ENCODE results near the gene CD248.
"Not testable (repeated sequence)": the region's sequence is repeated elsewhere in the genome, so short reads cannot be mapped to it uniquely, and the experiment has no call there.

The CD248 gene

DNA sequence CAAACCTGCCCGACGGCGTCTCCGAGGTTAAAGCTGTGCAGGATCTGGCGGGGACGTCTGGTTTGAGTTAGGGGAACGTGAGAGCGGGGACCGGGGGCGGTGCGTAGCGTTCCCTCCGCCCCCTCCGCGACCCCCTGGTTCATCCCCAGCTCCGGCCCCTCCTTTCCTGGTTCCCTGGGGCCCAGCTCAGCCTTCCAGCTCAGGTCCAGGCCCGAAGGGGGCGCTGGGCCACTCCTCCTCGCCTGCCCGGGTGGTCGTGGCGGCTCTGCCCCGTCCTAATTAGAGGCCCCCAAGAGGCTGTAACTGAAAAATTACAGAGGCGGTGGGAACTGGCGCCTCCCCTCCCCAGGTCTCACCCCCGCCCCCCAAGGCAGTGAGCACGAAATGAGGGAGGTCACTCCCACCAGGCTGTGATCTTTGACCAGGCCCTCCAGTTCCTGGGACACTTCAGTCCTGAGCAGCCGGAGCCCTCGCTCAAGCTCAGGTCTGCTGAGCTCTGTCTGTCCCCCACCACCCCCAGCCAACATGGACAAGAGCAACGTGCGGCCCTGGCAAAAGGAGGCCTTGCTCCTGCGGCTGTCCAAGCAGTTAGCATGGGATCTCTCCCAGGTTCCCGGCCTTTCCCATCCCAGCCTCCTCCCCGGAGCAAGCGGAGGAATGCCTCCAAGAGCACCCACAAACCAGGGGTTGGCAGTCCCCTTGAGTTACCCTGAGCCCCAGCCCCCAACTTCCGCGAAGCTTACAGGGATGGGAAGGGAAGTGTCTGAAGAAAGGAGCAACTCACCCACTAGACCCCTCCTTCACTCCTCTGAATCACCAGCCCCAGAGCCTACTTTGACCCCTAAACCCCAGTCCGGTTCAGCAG lies 3.3 kb downstream of the CD248 start:
- no peak for DNase-seq (ENCODE audit: low spot score)

DNA sequence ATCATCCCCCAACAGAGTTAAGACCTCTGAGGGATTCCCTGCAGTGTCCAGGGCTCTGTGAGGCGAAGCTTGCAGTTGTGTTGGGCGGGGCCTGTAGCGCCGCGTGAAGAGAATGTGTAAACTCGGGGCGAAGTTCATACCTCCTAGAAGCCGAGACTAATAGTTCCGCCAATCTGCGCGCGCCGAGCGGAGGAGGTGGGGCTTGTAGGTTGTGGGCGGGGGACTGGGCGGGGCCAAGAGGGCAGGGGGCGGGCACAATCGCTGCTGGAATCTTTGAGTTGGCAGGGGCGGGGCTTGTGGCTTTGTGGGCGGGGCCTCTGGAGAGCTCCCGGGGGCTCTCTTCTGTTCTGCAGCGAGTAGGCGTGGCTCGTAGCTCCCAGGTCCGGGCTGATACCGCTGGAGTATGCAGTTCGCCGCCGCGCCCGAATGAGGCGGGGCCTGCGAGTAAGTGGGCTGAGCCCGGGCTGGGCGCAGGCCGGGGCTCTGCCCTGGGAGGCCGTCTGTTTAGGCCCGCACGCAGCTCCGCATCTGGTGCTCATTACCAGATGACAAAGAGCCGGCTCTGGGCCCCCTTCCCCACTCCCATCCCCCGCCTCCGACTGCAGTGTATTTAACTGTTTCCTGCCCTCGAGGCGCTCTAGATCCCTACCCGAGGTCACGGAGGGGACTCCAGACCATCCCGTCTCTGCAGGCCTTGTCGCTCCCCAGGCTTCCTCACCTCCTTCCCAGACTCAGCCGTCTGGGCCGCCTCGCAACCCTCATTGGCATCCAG lies 4.1 kb downstream of the CD248 start:
- peak; percentile 97 for DNase-seq (ENCODE audit: low spot score)

DNA sequence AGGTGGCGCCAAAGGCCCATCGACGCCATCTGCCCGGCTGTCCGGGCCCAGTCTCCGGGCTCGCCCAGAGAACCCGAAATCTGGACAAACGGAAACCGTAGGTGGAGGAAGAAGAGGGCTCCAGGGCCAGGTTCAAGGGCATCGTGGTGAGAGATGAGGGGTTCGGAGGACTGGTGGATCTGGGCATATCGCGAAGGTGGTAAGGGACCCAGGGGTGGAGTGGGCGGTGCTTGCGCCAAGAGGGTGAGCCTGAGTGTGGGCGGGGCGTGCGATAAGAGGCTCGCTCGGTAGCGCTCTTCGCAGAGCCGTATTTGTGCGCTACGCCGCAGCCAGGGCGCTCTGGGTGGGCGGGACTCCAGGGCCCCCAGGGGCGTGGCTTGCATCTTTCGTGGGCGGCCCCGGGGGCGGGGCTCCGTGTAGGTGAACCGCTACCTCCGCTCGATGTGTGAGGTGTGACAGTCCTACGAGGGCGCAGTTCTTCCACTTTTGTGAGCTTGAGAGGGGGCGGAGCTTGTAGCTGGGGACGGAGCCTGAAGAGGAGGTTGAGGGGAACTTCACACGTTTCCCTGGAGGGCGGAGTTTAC lies 4.8 kb downstream of the CD248 start:
- peak; percentile 92 for DNase-seq (ENCODE audit: low spot score)

DNA sequence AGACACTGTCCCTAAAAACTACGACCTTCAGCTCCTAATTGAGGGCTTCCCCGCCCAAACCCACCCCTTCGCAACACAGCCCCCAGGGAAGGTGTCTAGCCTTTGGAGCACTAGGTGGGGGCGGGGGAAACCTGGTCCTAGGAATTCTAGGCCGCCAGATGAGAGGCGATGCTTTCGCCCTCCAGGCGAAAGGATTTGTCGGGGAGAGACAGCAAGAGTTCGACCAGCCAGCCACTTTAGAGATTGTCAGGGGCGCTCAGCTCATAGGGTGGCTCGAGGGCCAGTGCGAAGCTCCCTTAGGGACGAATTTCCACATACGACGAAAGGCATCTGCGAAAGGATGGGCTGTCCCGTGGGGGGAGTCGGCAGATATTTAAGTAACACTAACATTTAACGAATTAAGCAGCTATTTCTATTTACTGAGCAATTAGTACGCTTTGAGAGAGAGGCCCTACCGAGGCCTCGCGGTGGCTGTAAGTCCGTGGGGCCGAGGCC lies 5.3 kb downstream of the CD248 start:
- no peak for DNase-seq (ENCODE audit: low spot score)

DNA sequence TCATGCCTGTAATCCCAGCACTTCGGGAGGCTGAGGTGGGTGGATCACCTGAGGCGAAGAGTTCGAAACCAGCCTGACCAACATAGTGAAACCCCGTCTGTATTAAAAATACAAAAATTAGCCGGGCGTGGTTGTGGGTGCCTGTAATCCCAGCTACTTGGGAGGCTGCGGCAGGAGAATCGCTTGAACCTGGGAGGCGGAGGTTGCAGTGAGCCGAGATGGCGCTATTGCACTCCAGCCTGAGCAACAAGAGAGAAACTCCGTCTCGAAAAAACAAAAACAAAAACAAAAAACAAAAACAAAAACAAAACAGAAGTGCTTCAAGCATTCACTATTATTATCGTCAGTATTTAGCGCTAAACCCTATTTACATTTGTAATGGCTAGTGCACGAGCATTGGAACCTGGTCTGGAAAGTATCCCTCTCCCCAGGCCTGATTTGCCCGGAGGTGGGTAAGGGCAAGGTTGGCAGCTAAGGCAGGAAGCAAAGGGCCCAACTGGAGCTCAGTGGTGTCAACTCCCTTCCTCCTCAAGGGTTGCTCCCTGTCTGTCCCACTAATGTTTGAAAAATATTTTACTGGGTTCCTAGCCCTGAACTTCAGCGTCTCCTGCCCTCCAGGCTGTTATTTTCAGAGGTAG lies 5.9 kb downstream of the CD248 start:
- DNase-seq (ENCODE audit: low spot score): not testable (repeated sequence)

DNA sequence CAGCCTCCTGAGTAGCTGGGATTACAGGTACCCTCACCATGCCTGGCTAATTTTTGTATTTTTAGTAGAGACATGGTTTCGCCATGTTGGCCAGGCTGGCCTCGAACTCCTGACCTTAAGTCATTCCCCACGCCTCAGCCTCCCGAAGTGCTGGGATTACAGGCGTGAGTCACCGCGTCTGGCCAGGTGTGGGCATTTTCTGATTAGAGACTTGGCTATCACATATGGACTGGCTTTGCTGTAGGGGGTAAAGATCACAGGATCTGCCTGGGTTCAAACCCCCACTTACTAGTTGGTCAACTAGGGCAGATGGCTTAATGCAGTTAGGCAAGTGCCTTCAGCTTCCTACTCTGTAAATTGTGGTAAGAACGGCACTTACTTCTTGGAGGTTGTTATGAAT lies 6.5 kb downstream of the CD248 start:
- no peak for DNase-seq (ENCODE audit: low spot score)

DNA sequence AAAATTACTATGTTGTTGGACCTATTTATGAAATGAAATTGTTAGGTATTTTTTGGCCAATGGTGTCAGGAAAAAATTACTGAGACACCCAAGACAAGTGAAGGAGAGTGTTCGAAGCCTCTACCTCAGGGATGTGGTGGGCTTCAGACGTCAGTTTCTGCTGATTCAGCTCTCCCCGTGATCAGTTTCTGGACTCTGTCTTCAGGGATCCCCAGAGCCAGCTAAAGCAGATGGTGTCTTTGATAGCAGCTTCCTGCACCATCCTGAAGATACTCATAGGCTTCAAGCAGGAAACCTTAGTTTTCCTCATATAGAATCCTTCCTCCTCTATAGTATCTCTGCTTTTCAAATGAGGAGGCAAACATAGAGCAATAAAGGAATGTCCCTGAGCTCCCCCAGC lies 7.4 kb downstream of the CD248 start:
- no peak for DNase-seq (ENCODE audit: low spot score)

DNA sequence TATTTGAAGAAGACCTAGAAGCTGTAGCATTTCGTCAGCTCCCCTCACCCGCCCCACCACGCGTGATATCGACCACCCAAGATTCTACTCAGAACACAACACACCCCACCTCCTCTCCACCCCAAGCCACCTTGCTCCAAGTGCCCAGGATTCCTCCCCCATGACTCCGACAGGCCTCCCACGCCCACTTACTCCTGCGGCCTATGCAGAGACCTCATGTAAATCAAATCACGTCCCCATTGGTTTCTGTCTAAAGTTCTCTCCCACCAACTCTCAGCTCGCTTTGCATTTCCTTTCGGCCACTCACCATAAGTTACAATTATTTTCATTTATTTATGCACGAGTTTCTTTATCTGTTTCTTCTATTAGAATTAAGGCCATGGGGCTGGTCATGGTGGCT lies 14.2 kb downstream of the CD248 start:
- DNase-seq (ENCODE audit: low spot score): no peak

DNA sequence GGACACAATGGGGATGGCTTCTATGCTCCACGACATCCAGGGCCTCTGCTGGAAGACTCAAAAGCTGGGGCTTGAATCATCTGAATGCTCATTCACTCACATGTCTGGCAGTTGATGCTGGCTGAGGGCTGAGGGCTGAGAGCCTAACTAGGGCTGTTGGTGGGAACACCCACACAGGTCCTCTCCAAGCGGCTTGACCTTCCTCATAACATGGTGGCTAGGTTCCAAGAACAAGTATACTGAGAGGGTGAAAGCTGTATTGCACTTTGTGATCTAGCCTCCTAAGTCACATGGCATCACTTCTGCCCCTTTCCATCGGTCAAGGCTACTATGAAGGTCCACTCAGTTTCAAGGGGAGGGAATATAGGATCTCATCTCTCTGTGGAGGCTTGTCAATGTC lies 17.7 kb downstream of the CD248 start:
- DNase-seq (ENCODE audit: low spot score): no peak

DNA sequence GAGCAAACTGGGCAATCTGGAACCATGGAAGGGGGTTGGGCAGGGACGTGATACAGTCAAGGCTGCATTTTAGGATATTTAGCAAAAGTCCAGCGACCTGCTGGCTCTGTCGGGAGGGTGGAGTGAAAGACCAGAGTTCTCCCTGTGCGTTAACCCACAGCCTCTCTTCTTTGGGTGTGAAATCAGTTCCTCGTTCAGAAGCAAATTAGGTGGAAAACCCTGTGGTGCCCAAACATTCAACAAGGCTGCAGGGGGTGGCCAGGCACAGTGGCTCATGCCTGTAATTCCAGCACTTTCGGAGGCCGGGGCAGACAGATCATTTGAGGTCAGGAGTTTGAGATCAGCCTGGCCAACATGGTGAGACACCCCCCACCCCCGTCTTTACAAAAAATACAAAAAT lies 19.2 kb downstream of the CD248 start:
- DNase-seq (ENCODE audit: low spot score): no peak

DNA sequence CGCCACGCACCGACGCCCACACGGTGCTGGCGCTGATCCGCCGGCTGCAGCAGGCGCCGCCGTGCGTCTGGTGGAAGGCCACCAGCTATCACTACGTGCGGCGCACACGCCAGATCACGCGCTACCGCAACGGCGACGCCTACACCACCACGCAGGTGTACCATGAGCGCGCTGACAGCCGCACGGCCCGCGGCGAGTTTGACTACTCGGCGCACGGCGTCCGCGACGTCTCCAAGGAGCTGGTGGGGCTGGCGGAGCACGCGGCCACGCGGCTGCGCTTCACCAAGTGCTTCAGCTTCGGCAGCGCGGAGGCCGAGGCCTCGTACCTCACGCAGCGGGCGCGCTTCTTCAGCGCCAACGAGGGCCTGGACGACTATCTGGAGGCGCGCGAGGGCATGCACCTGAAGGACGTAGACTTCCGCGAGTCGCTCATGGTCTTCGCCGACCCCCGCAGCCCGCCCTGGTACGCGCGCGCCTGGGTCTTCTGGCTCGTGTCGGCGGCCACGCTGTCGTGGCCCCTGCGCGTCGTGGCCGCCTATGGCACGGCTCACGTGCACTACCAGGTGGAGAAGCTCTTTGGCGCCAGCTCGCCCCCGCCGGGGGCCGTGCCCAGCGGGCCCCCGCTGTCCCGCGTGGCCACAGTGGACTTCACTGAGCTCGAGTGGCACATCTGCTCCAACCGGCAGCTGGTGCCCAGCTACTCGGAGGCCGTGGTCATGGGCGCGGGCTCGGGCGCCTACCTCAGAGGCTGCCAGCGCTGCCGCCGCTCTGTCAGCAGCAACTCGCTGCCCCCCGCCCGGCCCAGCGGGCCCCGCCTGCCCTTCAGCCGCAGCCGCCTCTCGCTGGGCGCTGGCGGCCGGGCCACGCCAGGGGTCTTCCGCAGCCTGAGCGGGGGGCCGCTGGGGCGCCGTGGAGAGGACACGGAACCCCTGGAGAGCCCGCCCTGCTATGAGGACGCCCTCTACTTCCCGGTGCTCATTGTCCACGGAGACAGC lies 21.9 kb downstream of the CD248 start:
- DNase-seq (ENCODE audit: low spot score): no peak

DNA sequence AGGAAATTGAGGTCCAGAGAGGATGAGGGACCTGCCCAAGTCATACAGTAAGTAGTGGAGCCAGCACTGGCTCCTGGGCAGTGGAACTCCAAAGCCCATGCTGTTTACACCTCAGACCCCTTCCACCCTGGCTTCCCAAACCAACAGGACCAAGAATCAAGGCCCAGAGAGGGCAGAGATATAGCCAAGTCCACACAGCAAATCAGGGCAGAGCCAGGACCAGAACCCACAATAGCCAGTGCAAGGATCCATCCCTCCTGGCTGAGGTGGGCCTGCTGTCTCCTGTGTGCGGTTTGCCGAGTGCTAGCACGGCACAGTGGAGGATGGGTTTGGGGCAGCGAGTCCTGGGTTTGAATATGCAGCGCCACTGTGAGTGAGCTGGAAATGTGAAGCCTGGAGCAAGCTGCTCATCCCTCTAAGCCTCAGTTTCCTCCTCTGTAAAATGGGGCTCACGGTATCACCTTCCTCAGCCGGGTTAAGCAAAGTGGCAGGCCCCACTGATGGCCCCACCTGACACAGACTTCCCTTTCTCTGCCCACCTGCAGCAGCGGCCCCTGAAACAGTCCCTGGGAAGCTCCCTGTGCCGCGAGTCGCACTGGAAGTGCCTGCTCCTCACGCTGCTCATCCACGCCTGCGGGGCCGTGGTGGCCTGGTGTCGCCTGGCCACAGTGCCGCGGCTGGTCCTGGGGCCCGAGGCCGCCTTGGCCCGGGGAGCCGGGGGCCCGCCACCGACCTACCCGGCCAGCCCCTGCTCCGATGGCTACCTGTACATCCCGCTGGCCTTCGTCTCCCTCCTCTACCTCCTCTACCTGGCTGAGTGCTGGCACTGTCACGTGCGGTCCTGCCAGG lies 22.8 kb downstream of the CD248 start:
- no peak for DNase-seq (ENCODE audit: low spot score)

DNA sequence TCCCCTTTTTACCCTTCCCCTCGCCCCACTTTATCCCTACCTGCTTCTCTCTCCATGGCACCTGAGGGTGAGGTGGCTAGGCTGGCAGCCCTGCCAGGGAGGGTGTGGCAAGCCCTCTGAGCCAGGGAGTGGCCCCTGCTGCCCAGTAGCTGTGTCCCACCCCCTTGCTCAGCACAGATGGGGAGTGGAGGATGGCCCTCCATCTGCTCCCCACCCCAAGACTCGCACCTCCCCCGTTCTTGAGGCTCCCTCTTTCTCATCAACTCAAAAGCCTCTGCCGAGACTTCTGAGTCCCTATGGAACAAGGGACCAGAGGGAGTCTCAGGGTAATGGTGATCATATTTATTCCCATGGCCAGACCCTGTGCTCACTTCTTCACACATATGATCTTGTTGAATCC lies 23.5 kb downstream of the CD248 start:
- DNase-seq (ENCODE audit: low spot score): no peak

DNA sequence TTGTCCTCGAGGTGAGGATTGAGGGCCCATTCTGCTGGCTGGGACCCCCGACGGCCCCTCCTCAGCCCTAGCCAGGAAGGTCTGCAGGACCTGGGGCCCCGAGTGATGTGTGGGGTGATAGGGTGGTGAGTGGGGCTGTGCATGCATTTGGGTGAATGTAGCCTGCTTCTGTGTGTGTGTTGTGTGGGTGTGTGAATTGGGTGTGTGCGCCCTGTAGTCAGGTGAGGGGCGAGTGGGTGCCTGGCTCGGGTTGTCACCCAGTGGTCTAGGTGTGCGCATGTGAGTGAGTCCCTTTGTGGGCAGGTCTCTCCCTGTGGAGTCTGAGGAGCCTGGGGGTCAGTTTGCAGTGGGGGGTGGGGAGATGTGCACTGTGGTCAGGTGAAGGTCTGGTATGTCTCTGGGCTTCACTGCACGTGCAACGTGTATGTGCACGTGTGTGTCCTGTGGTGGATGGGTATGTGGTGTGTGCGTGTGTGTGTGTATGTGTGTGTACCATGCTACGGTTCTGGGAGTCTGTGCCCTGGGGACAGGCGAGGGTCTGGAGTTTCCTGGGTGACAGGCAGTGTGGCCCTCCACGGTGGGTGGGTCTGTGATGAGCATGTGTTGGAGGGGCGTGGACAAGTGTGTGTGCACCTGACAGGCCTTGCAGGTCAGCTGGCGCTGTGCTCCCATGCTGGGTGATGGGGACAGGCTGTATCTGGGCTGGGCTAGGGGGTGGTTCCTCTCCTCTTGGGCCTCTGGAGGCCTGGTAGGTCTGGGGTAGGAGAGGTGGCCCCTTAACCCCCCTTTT lies 24.1 kb downstream of the CD248 start:
- no peak for DNase-seq (ENCODE audit: low spot score)

DNA sequence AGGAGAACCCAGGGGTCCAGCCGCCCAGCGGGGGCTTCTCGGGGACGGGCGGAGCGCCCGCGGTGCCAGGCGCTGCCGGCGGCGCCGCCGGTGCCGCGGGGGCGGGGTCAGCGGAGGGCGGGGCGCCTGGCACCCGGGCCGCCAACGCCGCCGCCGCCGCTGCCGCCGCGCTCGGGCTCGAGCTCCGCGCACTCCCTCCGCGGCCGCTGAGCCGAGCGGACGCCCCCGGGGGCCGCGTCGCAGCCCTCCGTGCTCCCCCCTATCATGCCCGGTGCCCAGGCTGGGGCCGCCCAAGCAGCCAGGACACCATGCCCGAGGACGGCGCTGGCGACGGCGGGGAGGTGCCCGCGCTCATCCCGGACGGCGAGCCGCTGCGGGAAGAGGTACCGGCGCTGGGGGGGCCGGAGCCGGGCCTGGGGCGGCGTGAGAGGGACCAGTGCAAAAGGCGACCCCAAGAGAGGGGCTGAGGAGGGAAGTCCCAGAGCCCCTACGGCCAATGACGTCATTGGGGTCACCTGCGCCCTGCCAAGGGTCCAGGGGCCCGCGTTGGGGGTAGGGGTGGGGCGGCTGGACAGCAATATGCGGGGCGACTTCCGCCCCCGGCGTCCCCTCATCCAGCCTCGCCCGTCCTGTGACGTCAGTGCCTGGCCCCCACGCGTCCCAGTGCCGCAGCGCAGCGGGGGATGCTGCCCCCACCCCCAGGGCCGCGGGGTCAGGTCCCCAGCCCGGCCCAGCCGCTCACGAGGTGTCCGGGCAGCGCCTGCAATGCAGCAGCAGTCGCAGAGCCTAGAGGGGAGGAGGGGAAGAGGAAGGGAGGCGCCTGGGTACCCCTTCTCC lies 24.9 kb downstream of the CD248 start, which contains the start of gene TMEM151A:
TMEM151A (plus strand) TSS at position 189 of the 837 bp plus-strand sequence; CDS start at position 309, 120 bp downstream.
- peak; percentile 44 for DNase-seq (ENCODE audit: low spot score)

DNA sequence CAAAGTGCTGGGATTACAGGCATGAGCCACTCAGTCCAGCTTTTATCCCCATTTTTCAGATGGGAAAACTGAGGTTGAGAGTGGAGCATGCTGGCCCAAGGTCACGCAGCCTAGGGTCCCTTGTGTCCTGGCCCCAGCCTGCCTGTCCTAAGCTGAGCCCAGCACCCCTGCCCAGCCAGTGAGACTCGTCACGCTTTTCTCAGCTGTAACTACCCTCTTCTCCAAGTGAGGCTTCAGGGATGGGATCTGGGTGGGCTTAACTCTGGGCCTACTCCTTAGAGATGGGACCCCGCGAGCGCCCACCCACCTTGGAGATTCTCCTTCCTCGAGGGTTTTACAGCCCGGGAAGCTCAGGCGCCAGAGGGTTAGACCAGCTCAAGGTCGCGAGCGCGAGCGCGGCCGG lies 25.5 kb downstream of the CD248 start:
- no peak for DNase-seq (ENCODE audit: low spot score)

DNA sequence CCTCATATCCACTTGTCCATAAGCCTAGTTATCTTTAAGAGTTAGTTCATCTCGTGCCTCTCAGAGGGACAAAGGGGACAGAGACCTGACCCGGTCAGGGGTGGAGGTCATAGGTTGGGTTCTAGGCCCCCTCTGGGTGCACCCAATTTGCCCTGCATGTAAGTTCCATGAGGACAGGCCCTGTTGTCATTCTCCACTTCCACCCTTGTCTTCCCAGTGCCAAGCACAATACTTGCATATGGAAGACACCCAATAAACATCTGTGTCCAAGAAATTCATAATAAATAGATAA lies 26.6 kb downstream of the CD248 start:
- no peak for DNase-seq (ENCODE audit: low spot score)

DNA sequence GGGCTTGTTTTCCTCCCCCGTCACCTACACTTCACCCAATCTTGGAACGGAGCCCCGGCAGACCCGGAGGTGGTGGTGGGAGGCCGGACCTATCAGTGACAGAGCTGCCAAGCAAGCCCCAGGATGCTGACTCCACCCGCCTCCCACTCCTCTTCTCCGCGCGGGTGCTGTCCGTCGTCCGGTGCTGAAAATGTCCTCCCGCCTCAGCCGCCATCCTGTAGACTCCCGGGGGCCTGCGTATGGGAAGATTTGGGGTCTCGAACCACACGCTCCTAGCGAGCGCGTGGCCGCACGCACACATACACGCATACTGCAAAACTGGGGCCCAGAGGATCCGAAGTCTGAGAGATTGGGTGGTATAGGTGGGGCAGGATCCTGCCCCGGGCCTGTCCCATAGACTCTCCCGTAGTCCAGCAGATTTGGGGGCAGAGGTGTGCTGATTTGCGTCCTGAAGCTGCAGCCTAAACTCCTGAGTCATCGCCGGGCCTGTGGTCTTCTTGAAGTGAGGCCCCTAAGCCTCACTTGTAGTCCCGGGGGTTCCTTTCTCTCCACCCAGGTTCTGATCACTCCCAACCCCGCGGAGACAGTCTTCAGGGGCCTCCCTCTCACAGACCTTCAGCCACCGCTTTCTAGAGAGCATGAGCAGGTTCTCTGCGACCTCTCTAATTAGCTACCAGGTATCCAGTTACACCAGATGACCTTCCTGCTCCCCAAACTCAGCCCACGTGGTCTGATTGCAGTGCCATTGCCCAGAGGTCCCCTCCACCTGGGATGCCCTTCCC lies 27.1 kb downstream of the CD248 start:
- peak; percentile 79 for DNase-seq (ENCODE audit: low spot score)

Data from germinal center (tissue), 1 donor.